Parathyroid adenoma (tissue), 2 donors: ENCODE results near the gene SMG6.

Experiments used
- H2AFZ ChIP-seq: fragments of 300-600 bp; sonication (generic); one replicate; pipeline ENCODE4 v1.7.0; 2017; ENCODE audit warnings: antibody characterized with exemption, mild to moderate bottlenecking
- H3K27ac ChIP-seq: fragments of 300-600 bp; sonication (generic); one replicate; pipeline ENCODE4 v1.7.0; 2017
- H3K27me3 ChIP-seq: fragments of 300-600 bp; sonication (generic); one replicate; pipeline ENCODE4 v1.7.0; 2017; ENCODE audit warnings: low read length; ENCODE audit not compliant: control insufficient read depth, insufficient read depth
- H3K36me3 ChIP-seq: fragments of 300-600 bp; sonication (generic); one replicate; pipeline ENCODE4 v1.7.0; 2017; ENCODE audit warnings: low read length; ENCODE audit not compliant: control insufficient read depth, insufficient read depth
- H3K4me1 ChIP-seq: fragments of 300-600 bp; sonication (generic); one replicate; pipeline ENCODE4 v1.7.0; 2017; ENCODE audit warnings: control low read depth
- H3K4me2 ChIP-seq: fragments of 300-600 bp; sonication (generic); one replicate; pipeline ENCODE4 v1.7.0; 2017; ENCODE audit warnings: low read length
- H3K4me3 ChIP-seq: fragments of 300-600 bp; sonication (generic); one replicate; pipeline ENCODE4 v1.7.0; 2017; ENCODE audit warnings: low read depth, low read length
- H3K79me2 ChIP-seq: fragments of 300-600 bp; sonication (generic); one replicate; pipeline ENCODE4 v1.7.0; 2017; ENCODE audit warnings: control low read depth
- H3K9ac ChIP-seq: fragments of 300-600 bp; sonication (generic); one replicate; pipeline ENCODE4 v1.7.0; 2017; ENCODE audit warnings: mild to moderate bottlenecking
- H3K9me3 ChIP-seq: fragments of 300-600 bp; sonication (generic); one replicate; pipeline ENCODE4 v1.7.0; 2017; ENCODE audit warnings: low read length; ENCODE audit not compliant: control insufficient read depth
- TF ChIP-seq, protein P1 (sequence below): fragments of 300-600 bp; sonication (generic); IDR thresholded peaks from one replicate; pipeline ENCODE4 v1.7.0; 2017; ENCODE audit warnings: antibody characterized with exemption, mild to moderate bottlenecking
- donor health status: primary hyperparathyroidism.

Gene SMG6

DNA sequence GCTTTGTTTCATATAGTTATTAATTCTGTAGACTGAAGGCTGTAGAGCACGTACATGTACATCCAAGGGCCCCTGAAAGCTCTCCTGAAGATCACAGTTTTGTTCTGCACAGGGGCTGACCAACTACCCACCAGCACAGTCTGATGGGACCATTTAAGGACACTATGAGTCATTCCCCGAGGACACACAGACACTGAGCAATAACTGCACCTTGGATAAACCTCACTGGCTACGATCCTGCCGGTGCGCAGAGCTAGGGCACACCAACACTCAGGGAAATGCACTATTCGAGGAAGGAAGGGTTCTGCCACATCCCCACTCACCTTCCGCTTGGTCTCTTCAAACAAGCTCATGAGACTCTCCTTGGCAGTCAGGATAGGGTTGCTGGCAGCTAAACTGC lies 20.3 kb downstream of the SMG6 start:
- TF ChIP-seq, protein P1, sequence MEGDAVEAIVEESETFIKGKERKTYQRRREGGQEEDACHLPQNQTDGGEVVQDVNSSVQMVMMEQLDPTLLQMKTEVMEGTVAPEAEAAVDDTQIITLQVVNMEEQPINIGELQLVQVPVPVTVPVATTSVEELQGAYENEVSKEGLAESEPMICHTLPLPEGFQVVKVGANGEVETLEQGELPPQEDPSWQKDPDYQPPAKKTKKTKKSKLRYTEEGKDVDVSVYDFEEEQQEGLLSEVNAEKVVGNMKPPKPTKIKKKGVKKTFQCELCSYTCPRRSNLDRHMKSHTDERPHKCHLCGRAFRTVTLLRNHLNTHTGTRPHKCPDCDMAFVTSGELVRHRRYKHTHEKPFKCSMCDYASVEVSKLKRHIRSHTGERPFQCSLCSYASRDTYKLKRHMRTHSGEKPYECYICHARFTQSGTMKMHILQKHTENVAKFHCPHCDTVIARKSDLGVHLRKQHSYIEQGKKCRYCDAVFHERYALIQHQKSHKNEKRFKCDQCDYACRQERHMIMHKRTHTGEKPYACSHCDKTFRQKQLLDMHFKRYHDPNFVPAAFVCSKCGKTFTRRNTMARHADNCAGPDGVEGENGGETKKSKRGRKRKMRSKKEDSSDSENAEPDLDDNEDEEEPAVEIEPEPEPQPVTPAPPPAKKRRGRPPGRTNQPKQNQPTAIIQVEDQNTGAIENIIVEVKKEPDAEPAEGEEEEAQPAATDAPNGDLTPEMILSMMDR = no peak
- Histone ChIP-seq H3K4me2 (no peak overlapping the region), H3K4me1 (no peaks in the 10 kb centered on the region), H3K27me3 (no peaks in the 10 kb centered on the region), H3K9me3 (no peaks in the 10 kb centered on the region), H3K79me2 (no peaks in the 10 kb centered on the region), H3K36me3 (no peaks in the 10 kb centered on the region), H3K4me3 (no peak overlapping the region), H2AFZ (no peak overlapping the region), H3K27ac (no peak overlapping the region), H3K9ac (no peak overlapping the region)

DNA sequence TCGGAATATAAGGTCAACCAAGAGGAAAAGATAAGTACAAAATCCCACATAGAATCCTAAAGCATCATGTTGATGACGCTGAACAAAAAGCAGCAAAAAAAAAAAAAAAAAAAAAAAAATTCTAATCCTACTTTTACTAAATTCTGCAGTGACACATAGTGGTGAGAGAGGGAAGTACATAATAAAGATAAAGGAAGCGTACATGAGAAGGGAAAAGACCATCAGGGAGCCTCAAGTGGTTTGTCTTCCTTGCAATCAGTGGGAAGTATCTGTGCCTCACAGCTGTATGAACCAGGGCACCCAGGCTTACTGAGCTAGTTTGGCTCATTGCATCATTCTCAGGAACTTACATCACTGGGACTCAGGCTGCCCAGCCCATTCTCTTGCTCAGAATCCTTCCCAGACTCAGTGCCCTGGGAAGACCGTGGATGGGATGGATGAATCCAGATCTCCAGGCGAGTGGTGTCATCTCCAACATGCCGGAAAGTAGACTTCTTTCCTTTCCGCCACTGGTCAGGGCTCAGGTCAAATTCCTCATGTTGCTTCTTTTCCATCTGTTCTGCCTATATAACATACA lies 21.2 kb downstream of the SMG6 start:
- Histone ChIP-seq H3K4me3 (no peak overlapping the region), H3K9ac (no peak overlapping the region), H3K4me2 (no peak overlapping the region), H3K9me3 (no peaks in the 10 kb centered on the region), H3K79me2 (peaks cover under 1% of the 10 kb centered on the region), H3K4me1 (peaks cover 2% of the 10 kb centered on the region), H3K36me3 (no peaks in the 10 kb centered on the region), H2AFZ (no peak overlapping the region), H3K27me3 (no peaks in the 10 kb centered on the region), H3K27ac (no peak overlapping the region)
- TF ChIP-seq, protein P1 = peak; percentile 59

DNA sequence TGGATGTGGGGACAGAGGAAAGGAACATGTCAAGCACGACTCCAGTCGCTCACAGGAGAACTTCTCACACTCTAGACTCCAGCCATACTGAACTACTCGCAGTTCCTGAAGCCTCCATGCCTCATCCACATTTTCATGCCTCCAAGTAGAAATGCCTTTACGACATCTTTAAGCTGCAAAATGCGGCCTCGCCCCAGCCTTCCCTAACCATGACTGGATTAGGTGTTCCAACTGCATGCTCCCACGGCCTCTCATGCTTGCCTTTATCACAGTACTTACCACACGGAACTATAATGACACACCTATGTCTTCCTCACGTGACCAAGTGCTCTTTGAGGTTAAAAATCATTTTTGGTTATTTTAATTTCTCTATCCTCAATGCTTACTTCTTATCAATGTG lies 23.9 kb downstream of the SMG6 start:
- no peak overlapping the region for H3K4me3 ChIP-seq
- no peak overlapping the region for H3K9ac ChIP-seq
- TF ChIP-seq, protein P1 = no peak
- H3K4me1 ChIP-seq = peaks cover 2% of the 10 kb centered on the region
- H2AFZ ChIP-seq = no peak overlapping the region
- no peak overlapping the region for H3K27ac ChIP-seq
- H3K4me2 ChIP-seq = no peak overlapping the region
- no peaks in the 10 kb centered on the region for H3K9me3 ChIP-seq
- no peaks in the 10 kb centered on the region for H3K36me3 ChIP-seq
- H3K79me2 ChIP-seq = peaks cover 3% of the 10 kb centered on the region
- H3K27me3 ChIP-seq = no peaks in the 10 kb centered on the region

DNA sequence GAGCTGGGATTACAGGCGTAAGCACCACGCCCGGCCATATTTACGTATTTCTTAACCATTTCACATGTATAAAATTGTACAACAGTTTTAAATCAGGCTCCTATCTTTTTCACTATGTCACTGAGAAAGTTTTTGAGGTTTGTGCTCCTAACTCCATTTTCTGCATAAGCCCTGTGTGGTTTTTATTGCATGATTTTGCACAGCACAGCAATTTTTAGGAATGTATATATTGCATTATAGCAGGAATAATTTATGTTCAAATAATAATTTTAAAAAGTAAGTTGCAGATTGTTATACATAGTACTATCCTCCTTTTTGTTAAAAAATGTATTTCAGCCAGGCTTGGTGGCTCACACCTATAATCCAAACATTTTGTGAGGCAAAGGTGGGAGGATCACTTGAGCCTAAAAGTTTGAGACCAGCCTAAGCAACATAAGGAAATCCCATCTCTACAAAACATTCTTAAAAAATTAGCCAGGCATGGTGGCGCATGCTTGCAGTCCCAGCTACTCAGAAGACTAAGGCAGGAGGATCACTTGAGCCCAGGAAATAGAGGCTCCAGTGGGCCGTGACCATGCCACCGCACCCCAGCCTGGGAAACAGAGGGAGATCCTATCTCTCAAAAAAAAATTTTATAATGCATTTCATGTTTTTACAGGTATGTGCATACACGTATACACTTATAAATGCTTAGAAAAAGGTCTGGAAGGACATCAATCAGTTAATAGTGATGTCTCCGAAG lies 26.0 kb downstream of the SMG6 start:
- H3K4me3 ChIP-seq = no peak overlapping the region
- no peaks in the 10 kb centered on the region for H3K9me3 ChIP-seq
- peaks cover 3% of the 10 kb centered on the region for H3K79me2 ChIP-seq
- H2AFZ ChIP-seq = no peak overlapping the region
- H3K9ac ChIP-seq = no peak overlapping the region
- H3K4me1 ChIP-seq = peaks cover 2% of the 10 kb centered on the region
- no peaks in the 10 kb centered on the region for H3K27me3 ChIP-seq
- TF ChIP-seq, protein P1 = no peak
- no peaks in the 10 kb centered on the region for H3K36me3 ChIP-seq
- H3K27ac ChIP-seq = no peak overlapping the region
- no peak overlapping the region for H3K4me2 ChIP-seq

DNA sequence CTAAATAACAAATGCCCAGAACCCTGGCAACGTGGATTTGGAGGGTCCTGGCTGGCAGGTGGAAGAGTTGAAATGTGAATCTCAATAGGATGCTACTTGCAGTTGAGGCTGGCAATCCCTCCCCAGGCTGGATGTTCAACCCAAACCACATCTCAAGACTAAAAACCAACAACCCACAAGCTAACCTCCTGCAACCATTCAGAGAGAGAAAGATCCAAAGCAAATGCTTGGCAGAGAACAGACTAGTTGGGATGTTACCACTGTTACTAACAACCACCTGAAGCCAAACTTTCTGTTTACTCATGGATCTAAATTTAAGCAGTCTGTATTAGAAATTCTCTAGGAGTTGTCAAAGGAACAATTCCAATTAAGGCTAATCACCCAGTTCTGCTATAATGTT lies 27.9 kb downstream of the SMG6 start:
- Histone ChIP-seq H3K9ac (no peak overlapping the region), H2AFZ (no peak overlapping the region), H3K27me3 (no peaks in the 10 kb centered on the region), H3K4me1 (peaks cover 2% of the 10 kb centered on the region), H3K79me2 (peaks cover 3% of the 10 kb centered on the region), H3K36me3 (no peaks in the 10 kb centered on the region), H3K27ac (no peak overlapping the region), H3K4me3 (no peak overlapping the region), H3K9me3 (no peaks in the 10 kb centered on the region), H3K4me2 (no peak overlapping the region)
- TF ChIP-seq, protein P1 = no peak
